Endothelial cell of umbilical vein (primary cell): ENCODE results near the gene MRAS. TPM values are rescaled to one million over a fixed set of nuclear protein-coding genes. Genes with fewer than 3 reads are reported as not detected.

Experiments used
- BruUV-seq: library from RNA; stranded (reverse); fragments of 400-500 nt; replicated peaks from 2 replicates; lab custom pipeline; 2021; lab: Mats Ljungman, UMichigan
- CTCF ChIA-PET: fragments of 300-600, 350-600 bp; sonication (Branson Sonifier 250); formaldehyde crosslinking; loops from one replicate; lab custom pipeline; 2021; ENCODE audit warnings: antibody characterized with exemption, inconsistent platforms; lab: Charles Lee
- POLR2A ChIA-PET: fragments of 300-600, 350-600 bp; sonication (Branson Sonifier 250); formaldehyde crosslinking; loops from one replicate; lab custom pipeline; 2021; ENCODE audit warnings: antibody characterized with exemption, inconsistent platforms; lab: Charles Lee
- DNase-seq: peaks from one replicate; pipeline ENCODE4 v3.0.0-alpha.2; 2011; ENCODE audit warnings: low read depth, low spot score
- FAIRE-seq: peaks from 2 replicates; lab custom pipeline; 2011; peaks lifted over from hg19 to GRCh38; lab: Jason Lieb, UNC
- H2AFZ ChIP-seq: 2 replicates; pipeline ENCODE4 v1.6.0; 2012; ENCODE audit warnings: low read depth, low read length, control low read depth, inconsistent platforms
- H3K27ac ChIP-seq: 2 replicates; pipeline ENCODE4 v1.5.1; 2011; ENCODE audit warnings: low read depth, mild to moderate bottlenecking, control low read depth, low read length, moderate library complexity; ENCODE audit not compliant: insufficient read depth
- H3K27me3 ChIP-seq, 2 experiments: 2 replicates each; pipeline versions ENCODE4 v1.6.0 to v1.6.1; 2011; ENCODE audit warnings: low read length in 2 of 2, mixed read lengths in 1 of 2; ENCODE audit not compliant: control insufficient read depth in 2 of 2, insufficient read depth in 2 of 2
- H3K36me3 ChIP-seq, 2 experiments: 2 replicates in 1 of 2; 3 replicates in 1 of 2; pipeline ENCODE4 v1.5.1; 2011; ENCODE audit warnings: low read length in 2 of 2, mild to moderate bottlenecking in 1 of 2, moderate library complexity in 1 of 2; ENCODE audit not compliant: control insufficient read depth in 2 of 2, insufficient read depth in 2 of 2; ENCODE audit errors: extremely low read depth in 1 of 2
- H3K4me1 ChIP-seq: 3 replicates; pipeline ENCODE4 v1.5.1; 2011; ENCODE audit warnings: mild to moderate bottlenecking, low read length; ENCODE audit not compliant: control insufficient read depth, insufficient read depth; ENCODE audit errors: extremely low read depth
- H3K4me2 ChIP-seq: 2 replicates; pipeline ENCODE4 v1.6.1; 2011; ENCODE audit warnings: low read length, control low read depth, mixed read lengths; ENCODE audit not compliant: insufficient read depth
- H3K4me3 ChIP-seq, 3 experiments: fragments of 200-600 bp in 1 of 3; sonication (generic), shearing (Covaris generic) in 1 of 3; replicated peaks in 1 of 3; 2 replicates each; pipeline ENCODE4 v1.5.1; 2011 to 2016; ENCODE audit warnings: control low read depth in 3 of 3, low read length in 3 of 3, mild to moderate bottlenecking in 2 of 3, inconsistent platforms in 1 of 3, low read depth in 1 of 3, moderate library complexity in 1 of 3; ENCODE audit not compliant: insufficient read depth in 1 of 3
- H3K79me2 ChIP-seq: 2 replicates; pipeline ENCODE4 v1.6.0; 2012; ENCODE audit warnings: low read length, inconsistent platforms; ENCODE audit not compliant: control insufficient read depth, insufficient read depth
- H3K9ac ChIP-seq: replicated peaks from 2 replicates; pipeline ENCODE3; 2011; ENCODE audit warnings: low read length, control low read depth; ENCODE audit not compliant: insufficient read depth; ENCODE audit errors: extremely low read depth
- H3K9me1 ChIP-seq: replicated peaks from 3 replicates; pipeline ENCODE4 v1.6.0; 2011; ENCODE audit warnings: mild to moderate bottlenecking, low read length; ENCODE audit not compliant: control insufficient read depth, insufficient read depth; ENCODE audit errors: extremely low read depth
- H3K9me3 ChIP-seq: replicated peaks from 2 replicates; pipeline ENCODE4 v1.5.1; 2012; ENCODE audit warnings: low read length, inconsistent platforms; ENCODE audit not compliant: control insufficient read depth, insufficient read depth
- H4K20me1 ChIP-seq: replicated peaks from 2 replicates; pipeline ENCODE3; 2011; ENCODE audit warnings: mild to moderate bottlenecking, low read length; ENCODE audit not compliant: control insufficient read depth, insufficient read depth; ENCODE audit errors: extremely low read depth
- CTCF ChIP-seq, 2 donors: IDR thresholded peaks; 1 replicate in 1 of 2; 2 replicates in 1 of 2; pipeline ENCODE4 v1.5.1; 2011; ENCODE audit warnings: low read length in 2 of 2, mild to moderate bottlenecking in 2 of 2, moderate library complexity in 2 of 2, control low read depth in 1 of 2, inconsistent platforms in 1 of 2, low read depth in 1 of 2; ENCODE audit not compliant: insufficient read depth in 1 of 2; ENCODE audit errors: extremely low read depth in 1 of 2
- EZH2 ChIP-seq: IDR thresholded peaks from 2 replicates; pipeline ENCODE4 v1.6.1; 2012; ENCODE audit warnings: borderline replicate concordance, low read depth, mild to moderate bottlenecking, moderate library complexity, low read length, inconsistent platforms; ENCODE audit not compliant: severe bottlenecking
- FOS ChIP-seq: IDR thresholded peaks from 2 replicates; pipeline ENCODE4 v1.6.1; 2011; ENCODE audit warnings: mild to moderate bottlenecking, low read length, moderate library complexity, borderline replicate concordance; ENCODE audit not compliant: insufficient read depth
- GATA2 ChIP-seq: IDR thresholded peaks from 2 replicates; pipeline ENCODE4 v1.7.0; 2011; ENCODE audit warnings: low read depth, mild to moderate bottlenecking, moderate library complexity, mixed read lengths, low read length; ENCODE audit not compliant: insufficient read length, insufficient read depth
- JUN ChIP-seq: IDR thresholded peaks from 2 replicates; pipeline ENCODE4 v1.6.1; 2011; ENCODE audit warnings: borderline replicate concordance, low read depth; ENCODE audit not compliant: insufficient read length, insufficient read depth
- MAX ChIP-seq: IDR thresholded peaks from 2 replicates; pipeline ENCODE4 v1.6.1; 2011; ENCODE audit not compliant: insufficient read depth, insufficient read length
- MYC ChIP-seq: IDR thresholded peaks from one replicate; pipeline ENCODE4 v1.6.1; 2011; ENCODE audit warnings: mild to moderate bottlenecking, low read depth, low read length
- POLR2A ChIP-seq: IDR thresholded peaks from 2 replicates; pipeline ENCODE4 v1.6.1; 2012; ENCODE audit warnings: low read depth, mild to moderate bottlenecking, control low read depth, low read length
- POLR2AphosphoS5 ChIP-seq: IDR thresholded peaks from 2 replicates; pipeline ENCODE4 v1.6.1; 2012; ENCODE audit warnings: low read depth, mild to moderate bottlenecking, control low read depth, low read length, moderate library complexity; ENCODE audit not compliant: insufficient read depth
- dilution Hi-C: fragments of 300-500 bp; cut with MboI; formaldehyde crosslinking; loops from one replicate; pipeline ENCODE4 v1.15.0; 2019; ENCODE audit warnings: low sequenced_read_pairs; ENCODE audit not compliant: extremely low pct_ligation_motif_present
- intact Hi-C: fragments of 100-400 bp; cut with micrococcal nuclease; formaldehyde crosslinking; loops from one replicate; pipeline ENCODE4 v1.10.0; 2022
- polyA plus RNA-seq, 4 experiments: library from polyadenylated mRNA; depleted of rRNA in 3 of 4; stranded (reverse) in 3 of 4; unstranded in 1 of 4; fragments of >200 nt; gene quantifications; 2 replicates each; pipeline versions ENCODE4 v1.2.1 to v1.2.3, GENCODE V29; 2011 to 2012; ENCODE audit warnings: missing spikeins in 1 of 4
- total RNA-seq: library from RNA; stranded (reverse); gene quantifications from 2 replicates; pipeline ENCODE4 v1.2.3, GENCODE V29; 2021

MRAS gene
- total and polyA plus RNA-seq, 2 donors (not counting 3 experiments of a cell fraction or from before 2014, with no cell fraction given), result 14.6 to 16.5 TPM

GRCh38 chr3:138371070-138371965 lies 22.9 kb downstream of the MRAS start:
- Histone ChIP-seq H2AFZ (no peak overlapping the region), H3K27ac (no peak overlapping the region), H3K36me3 (no peaks in the 10 kb centered on the region), H3K4me3 (no peak overlapping the region), H3K4me1 (no peaks in the 10 kb centered on the region), H3K27me3 (no peaks in the 10 kb centered on the region), H3K9me3 (no peaks in the 10 kb centered on the region), H3K79me2 (no peaks in the 10 kb centered on the region), H4K20me1 (no peaks in the 10 kb centered on the region), H3K4me2 (no peak overlapping the region), H3K9me1 (no peaks in the 10 kb centered on the region), H3K9ac (no peak overlapping the region)
- no TSS peak for BruUV-seq
- FAIRE-seq, result no peak
- intact Hi-C loops (no loop called here), dilution Hi-C loops (no loop called here)
- CTCF ChIA-PET, result no interaction called here
- POLR2A ChIA-PET, result no interaction called here
- DNase-seq, result no peak
- TF ChIP-seq CTCF (IDR thresholded peaks at IDR 0.05; ENCODE audit: extremely low read depth in 1 of 2, insufficient read depth in 1 of 2, low read depth in 1 of 2, low read length in 2 of 2) (no peak), GATA2 (no peak), POLR2AphosphoS5 (no peak), POLR2A (no peak), MYC (no peak), FOS (no peak), JUN (no peak), EZH2 (no peak), MAX (no peak)
